ENCODE results near the gene NLRC3.

DNA sequence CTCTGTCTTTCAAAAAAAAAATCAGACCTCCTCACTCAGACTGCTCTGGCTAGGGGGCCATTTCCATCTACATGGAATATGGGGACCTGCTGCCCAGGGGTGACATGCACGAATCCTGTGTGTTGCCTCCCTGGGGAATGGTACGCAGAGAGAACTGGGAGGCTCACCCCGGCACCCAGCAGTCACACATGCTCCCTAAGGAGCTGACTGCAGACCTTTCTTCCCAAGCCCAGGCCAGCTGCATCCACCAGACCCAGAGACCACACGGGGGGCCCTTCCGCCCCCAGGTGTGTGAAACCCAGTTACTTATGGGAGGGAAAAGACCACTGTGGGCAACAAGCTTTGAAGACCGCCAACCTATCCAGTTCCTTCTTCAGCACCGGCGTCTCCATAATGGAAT, 7.2 kb upstream of the NLRC3 start:
- TF ChIP-seq, protein P1, sequence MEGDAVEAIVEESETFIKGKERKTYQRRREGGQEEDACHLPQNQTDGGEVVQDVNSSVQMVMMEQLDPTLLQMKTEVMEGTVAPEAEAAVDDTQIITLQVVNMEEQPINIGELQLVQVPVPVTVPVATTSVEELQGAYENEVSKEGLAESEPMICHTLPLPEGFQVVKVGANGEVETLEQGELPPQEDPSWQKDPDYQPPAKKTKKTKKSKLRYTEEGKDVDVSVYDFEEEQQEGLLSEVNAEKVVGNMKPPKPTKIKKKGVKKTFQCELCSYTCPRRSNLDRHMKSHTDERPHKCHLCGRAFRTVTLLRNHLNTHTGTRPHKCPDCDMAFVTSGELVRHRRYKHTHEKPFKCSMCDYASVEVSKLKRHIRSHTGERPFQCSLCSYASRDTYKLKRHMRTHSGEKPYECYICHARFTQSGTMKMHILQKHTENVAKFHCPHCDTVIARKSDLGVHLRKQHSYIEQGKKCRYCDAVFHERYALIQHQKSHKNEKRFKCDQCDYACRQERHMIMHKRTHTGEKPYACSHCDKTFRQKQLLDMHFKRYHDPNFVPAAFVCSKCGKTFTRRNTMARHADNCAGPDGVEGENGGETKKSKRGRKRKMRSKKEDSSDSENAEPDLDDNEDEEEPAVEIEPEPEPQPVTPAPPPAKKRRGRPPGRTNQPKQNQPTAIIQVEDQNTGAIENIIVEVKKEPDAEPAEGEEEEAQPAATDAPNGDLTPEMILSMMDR (conservative IDR thresholded peaks at IDR 0.05; ENCODE audit: low read depth, low read length) = no peak
- TF ChIP-seq EZH2 (IDR thresholded peaks at IDR 0.05; ENCODE audit: borderline replicate concordance, low read depth, low read length, poor library complexity, severe bottlenecking) = no peak
